ENCODE data around the gene DROSHA. TPM values are rescaled to one million over a fixed set of nuclear protein-coding genes. Genes with fewer than 3 reads are reported as not detected.

DROSHA gene
- total RNA-seq, 3 donors from 2014 or later (not counting 1 experiment from before 2014, with no cell fraction given) = 44.9 to 55.9 (median 50.5) TPM

GRCh38 chr5:31366941-31367340, 165.0 kb downstream of the DROSHA start:
- H3K36me3 ChIP-seq (ENCODE audit: control insufficient read depth, insufficient read depth, low read length) = no peaks in the 10 kb centered on the region
- 84% methylated on average over 5 of the region's 5 CpGs for WGBS (ENCODE audit: insufficient coverage)
- no peak for TF ChIP-seq CTCF (IDR thresholded peaks at IDR 0.05)
- H3K4me3 ChIP-seq (ENCODE audit: low read length) = no peak overlapping the region
- H3K27ac Mint-ChIP-seq = no peak overlapping the region
- H3K27me3 Mint-ChIP-seq (ENCODE audit: low read depth in 2 of 2) = peaks cover 0 to 6% of the 10 kb centered on the region in 2 donors
- no peak overlapping the region for H3K4me3 Mint-ChIP-seq
- ATAC-seq = no peak
- H3K36me3 Mint-ChIP-seq = no peaks in the 10 kb centered on the region
- peaks cover 0 to 8% of the 10 kb centered on the region in 2 donors for H3K9me3 Mint-ChIP-seq
- H3K9me3 ChIP-seq (ENCODE audit: control insufficient read depth, insufficient read depth, low read length) = no peaks in the 10 kb centered on the region
- intact Hi-C loops (cut with micrococcal nuclease) = no loop called here
- H3K4me1 ChIP-seq (ENCODE audit: control insufficient read depth, insufficient read depth, low read length) = no peaks in the 10 kb centered on the region
- no peaks in the 10 kb centered on the region for H3K27me3 ChIP-seq (ENCODE audit: control insufficient read depth, insufficient read depth, low read length)
- no peaks in the 10 kb centered on the region for H3K4me1 Mint-ChIP-seq
- DNase-seq = no peak
- no peak overlapping the region for H3K27ac ChIP-seq (ENCODE audit: low read length)

GRCh38 chr5:31365776-31366175, 166.1 kb downstream of the DROSHA start:
- no peak for TF ChIP-seq CTCF (IDR thresholded peaks at IDR 0.05)
- Mint-ChIP-seq H3K4me1 (no peaks in the 10 kb centered on the region), H3K4me3 (no peak overlapping the region), H3K27ac (no peak overlapping the region), H3K27me3 (ENCODE audit: low read depth in 2 of 2) (peaks cover 0 to 1% of the 10 kb centered on the region in 2 donors), H3K9me3 (peaks cover 0 to 6% of the 10 kb centered on the region in 2 donors), H3K36me3 (no peaks in the 10 kb centered on the region)
- intact Hi-C loops (cut with micrococcal nuclease) = no loop called here
- 85% methylated on average over 3 of the region's 3 CpGs for WGBS (ENCODE audit: insufficient coverage)
- Histone ChIP-seq H3K27me3 (ENCODE audit: control insufficient read depth, insufficient read depth, low read length) (no peaks in the 10 kb centered on the region), H3K4me1 (ENCODE audit: control insufficient read depth, insufficient read depth, low read length) (no peaks in the 10 kb centered on the region), H3K9me3 (ENCODE audit: control insufficient read depth, insufficient read depth, low read length) (no peaks in the 10 kb centered on the region), H3K27ac (ENCODE audit: low read length) (no peak overlapping the region), H3K36me3 (ENCODE audit: control insufficient read depth, insufficient read depth, low read length) (no peaks in the 10 kb centered on the region), H3K4me3 (ENCODE audit: low read length) (no peak overlapping the region)
- DNase-seq (no peak), ATAC-seq (no peak)

- Mint-ChIP-seq H3K4me3 (no peak overlapping the region), H3K27me3 (ENCODE audit: low read depth in 2 of 2) (no peaks in the 10 kb centered on the region), H3K9me3 (peaks cover 0 to 6% of the 10 kb centered on the region in 2 donors), H3K27ac (no peak overlapping the region), H3K36me3 (no peaks in the 10 kb centered on the region), H3K4me1 (no peaks in the 10 kb centered on the region)
- intact Hi-C loops (cut with micrococcal nuclease) = no loop called here
- 93% methylated on average over 1 of the region's 2 CpGs for WGBS (ENCODE audit: insufficient coverage)
- DNase-seq (no peak), ATAC-seq (no peak)
- Histone ChIP-seq H3K4me3 (ENCODE audit: low read length) (no peak overlapping the region), H3K27ac (ENCODE audit: low read length) (no peak overlapping the region), H3K9me3 (ENCODE audit: control insufficient read depth, insufficient read depth, low read length) (no peaks in the 10 kb centered on the region), H3K4me1 (ENCODE audit: control insufficient read depth, insufficient read depth, low read length) (no peaks in the 10 kb centered on the region), H3K36me3 (ENCODE audit: control insufficient read depth, insufficient read depth, low read length) (no peaks in the 10 kb centered on the region), H3K27me3 (ENCODE audit: control insufficient read depth, insufficient read depth, low read length) (no peaks in the 10 kb centered on the region)
- TF ChIP-seq CTCF (IDR thresholded peaks at IDR 0.05) = no peak
Observed at GRCh38 chr5:31364881-31365636, 166.8 kb downstream of the DROSHA start.
